ENCODE data around the gene ITGA8.
"Not testable (repeated sequence)": the region's sequence is repeated elsewhere in the genome, so short reads cannot be mapped to it uniquely, and the experiment has no call there.

Gene ITGA8

GRCh38 chr10:15719899-15720634 is at the start of gene ITGA8:
Gene ITGA8, minus strand, starts transcription at chr10:15719922. Its CDS starts 151 bp downstream, at chr10:15719771.
- no peak for DNase-seq
- Mint-ChIP-seq H3K4me1 (ENCODE audit: low read depth) (peaks cover 6% of the 10 kb centered on the region), H3K36me3 (ENCODE audit: low read depth) (no peaks in the 10 kb centered on the region), H3K27ac (no peak within 1 kb of the TSS), H3K4me3 (no peak within 1 kb of the TSS), H3K9me3 (no peaks in the 10 kb centered on the region), H3K27me3 (peaks cover 59% of the 10 kb centered on the region)

- Mint-ChIP-seq H3K27me3 (no peaks in the 10 kb centered on the region), H3K9me3 (peaks cover 5% of the 10 kb centered on the region), H3K36me3 (ENCODE audit: low read depth) (peaks cover 8% of the 10 kb centered on the region), H3K4me3 (no peak overlapping the region), H3K4me1 (ENCODE audit: low read depth) (no peaks in the 10 kb centered on the region), H3K27ac (no peak overlapping the region)
- DNase-seq: no peak
Measured at GRCh38 chr10:15764892-15765454, 45.3 kb upstream of the ITGA8 start.

DNA sequence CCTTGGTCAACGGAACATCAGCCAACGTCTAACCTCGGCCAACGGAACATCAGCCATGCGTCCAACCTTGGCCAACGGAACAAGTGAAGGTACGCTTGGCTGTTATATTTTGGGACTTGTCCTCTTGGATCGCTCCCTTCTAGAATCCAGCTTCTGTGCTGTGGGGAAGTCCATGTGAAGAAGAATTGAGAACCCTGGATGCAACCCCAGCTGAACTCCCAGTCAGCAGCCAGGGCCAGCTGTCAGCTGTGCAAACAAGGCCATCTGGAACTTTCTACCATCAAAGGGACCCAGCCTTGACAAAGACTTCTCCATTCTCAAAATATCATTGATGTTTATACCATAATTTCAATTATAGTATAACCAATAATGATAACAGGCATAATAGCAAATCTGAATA is 43.3 kb upstream of the ITGA8 start:
- Mint-ChIP-seq H3K27ac (no peak overlapping the region), H3K4me1 (ENCODE audit: low read depth) (no peaks in the 10 kb centered on the region), H3K9me3 (peaks cover 5% of the 10 kb centered on the region), H3K27me3 (no peaks in the 10 kb centered on the region), H3K4me3 (no peak overlapping the region), H3K36me3 (ENCODE audit: low read depth) (no peaks in the 10 kb centered on the region)
- DNase-seq: no peak

- not testable (repeated sequence) for H3K27ac Mint-ChIP-seq
Measured at GRCh38 chr10:15762239-15762638, 42.5 kb upstream of the ITGA8 start.

DNA sequence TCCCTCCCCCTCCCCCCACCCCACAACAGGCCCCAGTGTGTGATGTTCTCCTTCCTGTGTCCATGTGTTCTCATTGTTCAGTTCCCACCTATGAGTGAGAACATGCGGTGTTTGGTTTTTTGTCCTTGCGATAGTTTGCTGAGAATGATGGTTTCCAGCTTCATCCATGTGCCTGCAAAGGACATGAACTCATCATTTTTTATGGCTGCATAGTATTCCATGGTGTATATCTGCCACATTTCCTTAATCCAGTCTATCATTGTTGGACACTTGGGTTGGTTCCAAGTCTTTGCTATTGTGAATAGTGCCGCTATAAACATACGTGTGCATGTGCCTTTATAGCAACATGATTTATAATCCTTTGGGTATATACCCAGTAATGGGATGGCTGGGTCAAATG is 41.5 kb upstream of the ITGA8 start:
- not testable (repeated sequence) for H3K27ac Mint-ChIP-seq; H3K27me3 Mint-ChIP-seq; H3K4me1 Mint-ChIP-seq (ENCODE audit: low read depth); H3K9me3 Mint-ChIP-seq; DNase-seq; H3K36me3 Mint-ChIP-seq (ENCODE audit: low read depth); H3K4me3 Mint-ChIP-seq

More at GRCh38 chr10:15762239-15762638, 42.5 kb upstream of the ITGA8 start:
- not testable (repeated sequence) for H3K4me1 Mint-ChIP-seq (ENCODE audit: low read depth); H3K36me3 Mint-ChIP-seq (ENCODE audit: low read depth); H3K9me3 Mint-ChIP-seq; H3K27me3 Mint-ChIP-seq; DNase-seq; H3K4me3 Mint-ChIP-seq

GRCh38 chr10:15760681-15761080 is 41.0 kb upstream of the ITGA8 start:
- Mint-ChIP-seq H3K27me3 (peaks cover 10% of the 10 kb centered on the region), H3K4me3 (no peak overlapping the region), H3K27ac (no peak overlapping the region), H3K36me3 (ENCODE audit: low read depth) (no peaks in the 10 kb centered on the region), H3K9me3 (peaks cover 5% of the 10 kb centered on the region), H3K4me1 (ENCODE audit: low read depth) (no peaks in the 10 kb centered on the region)
- DNase-seq: no peak

DNA sequence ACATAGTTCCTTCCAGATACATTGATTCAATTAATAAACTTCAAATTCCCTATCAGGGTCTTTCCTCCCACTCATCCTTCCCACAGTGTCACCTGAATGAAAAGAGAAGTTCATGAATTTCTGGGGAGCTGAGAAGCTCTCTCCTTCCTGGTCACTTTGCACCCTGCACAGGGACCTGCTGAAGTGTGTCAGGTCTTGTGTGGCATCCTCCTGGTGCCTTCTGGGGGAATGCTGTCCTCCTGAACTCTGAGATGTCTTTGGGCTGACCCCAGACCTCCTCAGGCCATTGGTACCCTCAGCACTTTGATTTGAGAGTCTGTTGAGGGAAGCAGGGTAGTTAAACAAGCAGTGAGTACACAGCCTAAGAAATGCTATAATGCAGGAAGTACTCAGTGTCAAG is 39.5 kb upstream of the ITGA8 start:
- no peak overlapping the region for H3K4me3 Mint-ChIP-seq
- peaks cover 5% of the 10 kb centered on the region for H3K9me3 Mint-ChIP-seq
- no peak for DNase-seq
- H3K27me3 Mint-ChIP-seq: peaks cover 13% of the 10 kb centered on the region
- H3K4me1 Mint-ChIP-seq (ENCODE audit: low read depth): no peaks in the 10 kb centered on the region
- H3K36me3 Mint-ChIP-seq (ENCODE audit: low read depth): no peaks in the 10 kb centered on the region
- H3K27ac Mint-ChIP-seq: no peak overlapping the region

GRCh38 chr10:15758618-15759017 is 38.9 kb upstream of the ITGA8 start:
- no peaks in the 10 kb centered on the region for H3K36me3 Mint-ChIP-seq (ENCODE audit: low read depth)
- no peak for DNase-seq
- no peak overlapping the region for H3K27ac Mint-ChIP-seq
- no peaks in the 10 kb centered on the region for H3K4me1 Mint-ChIP-seq (ENCODE audit: low read depth)
- no peak overlapping the region for H3K4me3 Mint-ChIP-seq
- H3K9me3 Mint-ChIP-seq: peaks cover 5% of the 10 kb centered on the region
- H3K27me3 Mint-ChIP-seq: peaks cover 20% of the 10 kb centered on the region

GRCh38 chr10:15754937-15755336 is 35.2 kb upstream of the ITGA8 start:
- Mint-ChIP-seq H3K9me3 (no peaks in the 10 kb centered on the region), H3K27ac (no peak overlapping the region), H3K4me1 (ENCODE audit: low read depth) (no peaks in the 10 kb centered on the region), H3K36me3 (ENCODE audit: low read depth) (no peaks in the 10 kb centered on the region), H3K4me3 (no peak overlapping the region), H3K27me3 (peaks cover 29% of the 10 kb centered on the region)
- DNase-seq: no peak

DNA sequence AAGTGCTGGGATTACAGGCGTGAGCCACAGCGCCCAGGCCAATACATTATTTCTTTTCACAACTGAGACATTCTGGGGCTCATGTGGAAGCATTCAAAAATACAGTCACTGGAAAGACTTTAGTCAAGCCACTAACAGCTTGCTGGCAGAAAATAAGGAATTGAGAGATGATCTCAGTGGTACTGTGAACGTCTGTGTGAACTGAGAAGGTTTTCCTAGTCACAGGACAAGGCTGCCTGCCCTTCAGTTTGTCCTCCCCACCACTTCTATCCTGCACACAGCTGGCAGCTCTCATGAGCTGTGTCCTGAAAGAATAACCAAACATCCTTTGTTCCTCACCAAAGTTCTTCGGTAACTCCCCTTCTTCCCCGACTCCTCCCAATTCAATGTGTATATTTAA is 31.3 kb upstream of the ITGA8 start:
- Mint-ChIP-seq H3K4me1 (ENCODE audit: low read depth) (no peaks in the 10 kb centered on the region), H3K36me3 (ENCODE audit: low read depth) (no peaks in the 10 kb centered on the region), H3K4me3 (no peak overlapping the region), H3K27ac (no peak overlapping the region), H3K9me3 (no peaks in the 10 kb centered on the region), H3K27me3 (peaks cover 21% of the 10 kb centered on the region)
- DNase-seq: no peak

GRCh38 chr10:15748126-15748525 is 28.4 kb upstream of the ITGA8 start:
- no peaks in the 10 kb centered on the region for H3K4me1 Mint-ChIP-seq (ENCODE audit: low read depth)
- peaks cover 14% of the 10 kb centered on the region for H3K27me3 Mint-ChIP-seq
- H3K9me3 Mint-ChIP-seq: no peaks in the 10 kb centered on the region
- H3K4me3 Mint-ChIP-seq: no peak overlapping the region
- H3K27ac Mint-ChIP-seq: no peak overlapping the region
- DNase-seq: no peak
- no peaks in the 10 kb centered on the region for H3K36me3 Mint-ChIP-seq (ENCODE audit: low read depth)

DNA sequence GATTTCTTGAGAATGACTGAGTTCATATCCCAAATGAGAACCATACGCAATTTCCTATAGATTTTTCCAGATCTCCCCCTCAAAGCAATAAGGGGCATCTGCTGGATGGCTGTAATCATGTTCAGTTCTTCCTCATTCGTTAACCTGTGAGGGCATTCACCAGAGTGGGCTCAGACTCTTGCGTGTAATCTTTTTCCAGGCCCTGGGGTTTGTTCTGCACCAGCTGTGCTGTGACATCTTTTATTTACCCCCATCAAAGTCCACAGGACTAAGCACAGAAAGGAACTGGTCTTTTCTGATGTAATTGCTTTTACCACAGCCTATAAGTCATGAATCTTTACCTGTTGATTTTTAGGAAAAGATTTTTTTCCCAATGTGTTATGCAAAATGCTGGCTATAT is 27.9 kb upstream of the ITGA8 start:
- Mint-ChIP-seq H3K4me3 (no peak overlapping the region), H3K27ac (no peak overlapping the region), H3K9me3 (no peaks in the 10 kb centered on the region), H3K27me3 (peaks cover 9% of the 10 kb centered on the region), H3K4me1 (ENCODE audit: low read depth) (no peaks in the 10 kb centered on the region), H3K36me3 (ENCODE audit: low read depth) (no peaks in the 10 kb centered on the region)
- no peak for DNase-seq

DNA sequence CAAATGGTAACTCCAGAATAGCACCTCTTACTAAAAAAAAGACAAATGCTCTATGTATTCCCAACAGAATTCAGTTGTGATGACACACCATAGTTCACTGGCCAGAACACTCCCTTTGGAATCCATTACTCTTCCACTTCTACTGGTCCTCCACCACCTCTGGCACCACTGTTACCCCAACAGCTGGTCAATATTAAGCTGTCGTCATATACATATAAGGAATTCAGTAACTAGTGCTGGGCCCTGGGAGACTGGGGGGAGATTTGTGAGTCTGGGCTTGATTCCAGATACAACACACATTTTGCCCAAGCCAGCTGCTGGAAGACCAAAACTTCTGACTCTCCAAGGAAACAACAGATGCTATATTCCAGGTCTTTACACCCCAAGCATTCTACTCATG is 26.0 kb upstream of the ITGA8 start:
- Mint-ChIP-seq H3K27me3 (peaks cover 9% of the 10 kb centered on the region), H3K36me3 (ENCODE audit: low read depth) (no peaks in the 10 kb centered on the region), H3K9me3 (no peaks in the 10 kb centered on the region), H3K4me3 (no peak overlapping the region), H3K4me1 (ENCODE audit: low read depth) (no peaks in the 10 kb centered on the region), H3K27ac (no peak overlapping the region)
- DNase-seq: no peak

DNA sequence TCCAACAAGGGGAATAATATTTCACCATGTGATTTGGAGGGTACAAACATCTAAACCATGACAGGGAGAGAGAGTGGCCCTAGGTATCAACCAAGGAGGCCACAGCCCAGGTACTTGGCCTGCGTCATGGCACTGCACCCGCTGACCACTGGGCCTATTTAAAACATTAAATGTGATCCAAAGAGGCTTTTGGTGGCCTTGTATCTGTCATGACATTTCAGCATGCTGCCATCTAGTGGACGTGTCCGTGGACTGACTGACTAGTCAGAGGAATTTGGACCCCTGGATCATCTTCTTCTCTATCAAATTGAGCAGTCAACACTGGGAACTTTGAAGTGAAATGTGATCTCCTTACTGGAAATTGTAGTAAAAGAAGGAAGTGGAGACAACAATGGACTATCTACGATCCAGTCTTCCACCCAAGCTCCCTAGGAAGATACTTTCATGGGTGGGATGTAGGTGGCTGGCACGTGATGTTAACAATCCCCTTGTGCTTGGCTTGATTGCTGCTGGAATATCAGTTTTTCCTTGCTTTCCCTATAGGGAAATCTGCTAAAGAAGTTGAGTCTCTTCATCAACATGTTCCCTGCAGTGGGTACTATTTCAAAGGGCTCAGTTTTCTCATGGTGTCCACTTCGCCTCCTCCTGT is 24.6 kb upstream of the ITGA8 start:
- Mint-ChIP-seq H3K4me3 (no peak overlapping the region), H3K27ac (no peak overlapping the region), H3K27me3 (peaks cover 10% of the 10 kb centered on the region), H3K36me3 (ENCODE audit: low read depth) (no peaks in the 10 kb centered on the region), H3K4me1 (ENCODE audit: low read depth) (no peaks in the 10 kb centered on the region), H3K9me3 (no peaks in the 10 kb centered on the region)
- DNase-seq: peak; percentile 30

GRCh38 chr10:15743443-15743842 is 23.7 kb upstream of the ITGA8 start:
- DNase-seq: no peak
- peaks cover 13% of the 10 kb centered on the region for H3K27me3 Mint-ChIP-seq
- no peak overlapping the region for H3K4me3 Mint-ChIP-seq
- H3K36me3 Mint-ChIP-seq (ENCODE audit: low read depth): no peaks in the 10 kb centered on the region
- H3K4me1 Mint-ChIP-seq (ENCODE audit: low read depth): no peaks in the 10 kb centered on the region
- no peak overlapping the region for H3K27ac Mint-ChIP-seq
- no peaks in the 10 kb centered on the region for H3K9me3 Mint-ChIP-seq

All from activated T-cell treated with anti-CD3 and anti-CD28 coated beads, Interleukin-2, amount 50 U/mL, for 24 hours (primary cell).